Keratinocyte (primary cell): ENCODE data around the gene DLG5. TPM values are rescaled to one million over a fixed set of nuclear protein-coding genes. Genes with fewer than 3 reads are reported as not detected.

Experiments used
- DNase-seq: peaks from one replicate; pipeline ENCODE4 v3.0.0-alpha.2; 2011; ENCODE audit warnings: low read depth, missing footprints, low spot score
- FAIRE-seq: peaks from 2 replicates; lab custom pipeline; 2011; peaks lifted over from hg19 to GRCh38; lab: Jason Lieb, UNC
- H2AFZ ChIP-seq: 2 replicates; pipeline ENCODE4 v1.6.0; 2012; ENCODE audit warnings: low read length, control low read depth, inconsistent platforms; ENCODE audit not compliant: control insufficient read depth
- H3K27ac ChIP-seq: 2 replicates; pipeline ENCODE4 v1.5.1; 2011; ENCODE audit warnings: low read length; ENCODE audit not compliant: control insufficient read depth, insufficient read depth
- H3K27me3 ChIP-seq: 3 replicates; pipeline ENCODE4 v1.6.0; 2011; ENCODE audit warnings: low read length; ENCODE audit not compliant: control insufficient read depth, insufficient read depth; ENCODE audit errors: extremely low read depth
- H3K36me3 ChIP-seq, 2 experiments: 2 replicates in 1 of 2; 3 replicates in 1 of 2; pipeline ENCODE4 v1.5.1; 2011; ENCODE audit warnings: low read length in 2 of 2, mild to moderate bottlenecking in 1 of 2; ENCODE audit not compliant: control insufficient read depth in 2 of 2, insufficient read depth in 2 of 2; ENCODE audit errors: extremely low read depth in 1 of 2
- H3K4me1 ChIP-seq: 3 replicates; pipeline ENCODE4 v1.5.1; 2011; ENCODE audit warnings: low read length; ENCODE audit not compliant: control insufficient read depth, insufficient read depth; ENCODE audit errors: extremely low read depth
- H3K4me2 ChIP-seq: 3 replicates; pipeline ENCODE4 v1.6.0; 2011; ENCODE audit warnings: low read depth, low read length; ENCODE audit not compliant: control insufficient read depth, insufficient read depth; ENCODE audit errors: extremely low read depth
- H3K4me3 ChIP-seq, 3 experiments: fragments of 200-600 bp in 1 of 3; sonication (generic) in 1 of 3; 2 replicates in 2 of 3; 3 replicates in 1 of 3; pipeline ENCODE4 v1.5.1; 2011 to 2016; ENCODE audit warnings: low read length in 3 of 3, mild to moderate bottlenecking in 3 of 3, control low read depth in 2 of 3, inconsistent platforms in 1 of 3, low read depth in 1 of 3, mixed read lengths in 1 of 3, mixed run types in 1 of 3, moderate library complexity in 1 of 3; ENCODE audit not compliant: control insufficient read depth in 2 of 3, insufficient read depth in 2 of 3; ENCODE audit errors: extremely low read depth in 1 of 3
- H3K79me2 ChIP-seq: 2 replicates; pipeline ENCODE4 v1.6.0; 2012; ENCODE audit warnings: low read length; ENCODE audit not compliant: control insufficient read depth, insufficient read depth
- H3K9ac ChIP-seq: 3 replicates; pipeline ENCODE4 v1.6.0; 2011; ENCODE audit warnings: low read length; ENCODE audit not compliant: control insufficient read depth, insufficient read depth; ENCODE audit errors: extremely low read depth
- H3K9me1 ChIP-seq: 3 replicates; pipeline ENCODE4 v1.6.0; 2011; ENCODE audit warnings: low read length; ENCODE audit not compliant: control insufficient read depth, insufficient read depth; ENCODE audit errors: extremely low read depth
- H3K9me3 ChIP-seq: 2 replicates; pipeline ENCODE4 v1.5.1; 2012; ENCODE audit warnings: low read depth, low read length; ENCODE audit not compliant: control insufficient read depth
- H4K20me1 ChIP-seq: 3 replicates; pipeline ENCODE4 v1.6.0; 2011; ENCODE audit warnings: low read length; ENCODE audit not compliant: control insufficient read depth, insufficient read depth; ENCODE audit errors: extremely low read depth
- CTCF ChIP-seq, 3 experiments: IDR thresholded peaks in 1 of 3; conservative IDR thresholded peaks in 1 of 3; optimal IDR thresholded peaks in 1 of 3; 2 replicates in 2 of 3; 3 replicates in 1 of 3; pipeline versions ENCODE3 to v1.5.1; 2011; ENCODE audit warnings: low read length in 3 of 3, mild to moderate bottlenecking in 3 of 3, moderate library complexity in 2 of 3, control low read depth in 1 of 3, inconsistent platforms in 1 of 3; ENCODE audit not compliant: insufficient read depth in 2 of 3; ENCODE audit errors: extremely low read depth in 1 of 3
- EZH2 ChIP-seq: IDR thresholded peaks from one replicate; pipeline ENCODE4 v1.6.1; 2012; ENCODE audit warnings: inconsistent platforms, mild to moderate bottlenecking, low read length, moderate library complexity
- dilution Hi-C: fragments of 300-500 bp; cut with MboI; formaldehyde crosslinking; loops from one replicate; pipeline ENCODE4 v1.7.0; 2020; ENCODE audit warnings: low sequenced_read_pairs; ENCODE audit not compliant: extremely low pct_ligation_motif_present
- polyA plus RNA-seq, 5 experiments: library from polyadenylated mRNA; depleted of rRNA in 3 of 5; stranded (reverse) in 3 of 5; stranded (forward) in 1 of 5; unstranded in 1 of 5; fragments of >200 nt; gene quantifications; 1 replicate in 1 of 5; 2 replicates in 3 of 5; 3 replicates in 1 of 5; pipeline versions ENCODE4 v1.2.1 to v1.2.3, GENCODE V29; 2011 to 2012; ENCODE audit warnings: missing spikeins in 2 of 5, low read depth in 1 of 5, low replicate concordance in 1 of 5

Gene DLG5
- polyA plus RNA-seq, 1 donor (not counting 4 experiments of a cell fraction or from before 2014, with no cell fraction given): 17.2 TPM

- peak; percentile 56 for FAIRE-seq
- Histone ChIP-seq H2AFZ (no peak overlapping the region), H3K27ac (peak overlapping the region; percentile 44), H3K9me1 (peaks cover 2% of the 10 kb centered on the region), H3K4me1 (peaks cover 54% of the 10 kb centered on the region), H3K36me3 (peaks cover 4 to 5% of the 10 kb centered on the region in 2 experiments), H3K79me2 (peaks cover 73% of the 10 kb centered on the region), H3K4me2 (peak overlapping the region; percentile 39), H3K9me3 (no peaks in the 10 kb centered on the region), H3K27me3 (no peaks in the 10 kb centered on the region), H3K4me3 (no peak overlapping the region), H4K20me1 (peaks cover 7% of the 10 kb centered on the region), H3K9ac (no peak overlapping the region)
- no peak for DNase-seq
- dilution Hi-C loops: no loop called here
- TF ChIP-seq EZH2 (no peak), CTCF (optimal IDR thresholded peaks at IDR 0.05 in 1 of 3, IDR thresholded peaks at IDR 0.05 in 1 of 3, conservative IDR thresholded peaks at IDR 0.05 in 1 of 3; ENCODE audit: extremely low read depth in 1 of 3, insufficient read depth in 2 of 3, low read length in 3 of 3) (no peak)
Measured at GRCh38 chr10:77896058-77896457, 30.5 kb downstream of the DLG5 start.

GRCh38 chr10:77894058-77894457, 32.5 kb downstream of the DLG5 start:
- H3K4me1 ChIP-seq: peaks cover 54% of the 10 kb centered on the region
- peaks cover 11% of the 10 kb centered on the region for H4K20me1 ChIP-seq
- H3K79me2 ChIP-seq: peaks cover 82% of the 10 kb centered on the region
- no peaks in the 10 kb centered on the region for H3K27me3 ChIP-seq
- no peak overlapping the region for H3K4me3 ChIP-seq
- H3K9me1 ChIP-seq: peaks cover 9% of the 10 kb centered on the region
- dilution Hi-C loops: no loop called here
- no peak for FAIRE-seq
- H3K9ac ChIP-seq: no peak overlapping the region
- no peak overlapping the region for H3K27ac ChIP-seq
- peaks cover 3 to 5% of the 10 kb centered on the region in 2 experiments for H3K36me3 ChIP-seq
- H3K4me2 ChIP-seq: no peak overlapping the region
- H2AFZ ChIP-seq: no peak overlapping the region
- TF ChIP-seq CTCF (optimal IDR thresholded peaks at IDR 0.05 in 1 of 3, IDR thresholded peaks at IDR 0.05 in 1 of 3, conservative IDR thresholded peaks at IDR 0.05 in 1 of 3; ENCODE audit: extremely low read depth in 1 of 3, insufficient read depth in 2 of 3, low read length in 3 of 3) (no peak), EZH2 (no peak)
- H3K9me3 ChIP-seq: no peaks in the 10 kb centered on the region
- DNase-seq: no peak
